SK-N-MC (cell line): ENCODE data around the gene MYOCD.

ENCODE experiments used
- EZH2 ChIP-seq: fragments of 200-600 bp; sonication (generic); IDR thresholded peaks from one replicate; pipeline ENCODE4 v1.6.1; 2017; ENCODE audit warnings: antibody characterized with exemption
- FOXP2 ChIP-seq: optimal IDR thresholded peaks from 2 replicates; pipeline ENCODE3; 2011; ENCODE audit warnings: mild to moderate bottlenecking, moderate library complexity; ENCODE audit not compliant: insufficient read depth; ENCODE audit errors: extremely low read length, control extremely low read depth
- POLR2AphosphoS5 ChIP-seq: IDR thresholded peaks from 2 replicates; pipeline ENCODE4 v1.6.1; 2012; ENCODE audit warnings: mild to moderate bottlenecking, low read depth, low read length, borderline replicate concordance

DNA sequence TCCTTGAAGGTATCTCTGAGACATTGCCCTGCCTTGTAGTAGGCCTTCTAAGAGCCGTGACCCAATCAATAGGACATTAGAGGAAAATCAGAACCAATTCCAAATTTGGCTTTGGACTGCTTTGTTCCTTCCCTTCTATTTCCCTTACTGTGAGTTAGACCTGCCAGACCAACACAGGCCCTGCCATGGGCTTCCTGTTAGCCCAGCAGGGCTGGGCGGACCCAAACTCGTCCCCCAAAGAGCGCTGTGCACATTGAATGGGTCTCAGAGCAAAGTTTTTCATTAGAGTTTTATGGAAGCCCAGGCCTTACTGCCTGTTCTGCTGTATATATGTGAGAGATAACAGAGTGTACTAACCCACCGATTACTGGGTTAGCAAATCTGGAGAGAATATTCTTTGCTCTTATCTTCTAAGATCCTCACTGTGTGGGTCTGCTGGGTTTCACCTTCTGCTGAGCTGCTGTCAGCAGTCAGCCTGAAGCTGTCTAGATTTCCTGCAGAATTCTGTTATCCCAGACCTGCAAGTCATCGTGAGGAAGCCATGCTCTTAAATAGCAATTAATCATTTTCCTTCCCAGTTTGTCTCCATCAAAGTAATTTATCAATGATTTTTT, 129.3 kb downstream of the MYOCD start:
- no peak for TF ChIP-seq POLR2AphosphoS5
- no peak for TF ChIP-seq EZH2
- no peak for TF ChIP-seq FOXP2
